T-cell (primary cell): Measurements from ENCODE around the gene NSF. TPM values are rescaled to one million over a fixed set of nuclear protein-coding genes. Genes with fewer than 3 reads are reported as not detected.
"Not testable (repeated sequence)": the region's sequence is repeated elsewhere in the genome, so short reads cannot be mapped to it uniquely, and the experiment has no call there.

ENCODE experiments used
- ATAC-seq, 4 experiments: fragments of 200-7000 bp in 3 of 4; fragments of 150-1000 bp in 1 of 4; cut with Tn5 transposase; replicated peaks in 1 of 4; 1 replicate in 3 of 4; 2 replicates in 1 of 4; pipeline ENCODE4 v1.10.0; 2021; ENCODE audit warnings: moderate library complexity in 3 of 4, mild to moderate bottlenecking in 2 of 4, moderate number of reproducible peaks in 1 of 4
- CTCF ChIA-PET, 2 donors: fragments of 300-600 bp; sonication (Branson Sonifier 250); formaldehyde crosslinking; loops; one replicate each; lab custom pipeline; 2022; ENCODE audit warnings: antibody characterized with exemption in 2 of 2; lab: Charles Lee
- POLR2A ChIA-PET, 2 donors: fragments of 300-600 bp; sonication (Branson Sonifier 250); formaldehyde crosslinking; loops; one replicate each; lab custom pipeline; 2022; ENCODE audit warnings: antibody characterized with exemption in 2 of 2; lab: Charles Lee
- DNase-seq, 35 experiments: peaks; one replicate each; pipeline versions ENCODE4 v3.0.0 to v3.0.0-alpha.2; 2013 to 2023
- H3K27ac ChIP-seq: one replicate; pipeline ENCODE4 v1.5.1; 2013; ENCODE audit warnings: low read length
- H3K27me3 ChIP-seq, 2 experiments: replicated peaks in 1 of 2; 1 replicate in 1 of 2; 2 replicates in 1 of 2; pipeline versions ENCODE4 v1.6.1 to v1.7.0; 2013; ENCODE audit warnings: low read length in 1 of 2, mixed read lengths in 1 of 2; ENCODE audit not compliant: control insufficient read depth in 2 of 2, insufficient read depth in 2 of 2; ENCODE audit errors: extremely low read depth in 1 of 2
- H3K36me3 ChIP-seq, 2 donors: 1 replicate in 1 of 2; 2 replicates in 1 of 2; pipeline versions ENCODE4 v1.6.1 to v1.7.0; 2013; ENCODE audit warnings: low read length in 1 of 2; ENCODE audit not compliant: control insufficient read depth in 2 of 2, insufficient read depth in 1 of 2; ENCODE audit errors: extremely low read depth in 1 of 2
- H3K4me1 ChIP-seq, 2 experiments: 1 replicate in 1 of 2; 2 replicates in 1 of 2; pipeline versions ENCODE4 v1.6.1 to v1.7.0; 2013; ENCODE audit warnings: low read length in 2 of 2, mixed read lengths in 1 of 2; ENCODE audit not compliant: insufficient read depth in 2 of 2, control insufficient read depth in 1 of 2; ENCODE audit errors: extremely low read depth in 1 of 2
- H3K4me3 ChIP-seq, 2 donors: 1 replicate in 1 of 2; 2 replicates in 1 of 2; pipeline versions ENCODE4 v1.5.1 to v1.7.0; 2013; ENCODE audit warnings: mild to moderate bottlenecking in 2 of 2, low read length in 1 of 2, moderate library complexity in 1 of 2; ENCODE audit not compliant: control insufficient read depth in 1 of 2; ENCODE audit errors: extremely low read depth in 1 of 2
- H3K9me3 ChIP-seq: 2 replicates; pipeline ENCODE4 v1.7.0; 2013
- H3K27ac Mint-ChIP-seq, 2 donors: one replicate each; pipeline ENCODE4 v1.8.0; 2020 to 2021; ENCODE audit warnings: mild to moderate bottlenecking in 2 of 2, mixed read lengths in 2 of 2
- H3K27me3 Mint-ChIP-seq, 2 donors: one replicate each; pipeline ENCODE4 v1.8.0; 2021 to 2022; ENCODE audit warnings: mixed read lengths in 2 of 2
- H3K36me3 Mint-ChIP-seq: one replicate; pipeline ENCODE4 v1.8.0; 2021; ENCODE audit warnings: mixed read lengths
- H3K4me1 Mint-ChIP-seq, 3 donors: one replicate each; pipeline ENCODE4 v1.8.0; 2020 to 2022; ENCODE audit warnings: mixed read lengths in 3 of 3, mild to moderate bottlenecking in 1 of 3
- H3K4me3 Mint-ChIP-seq, 3 donors: one replicate each; pipeline ENCODE4 v1.8.0; 2020 to 2022; ENCODE audit warnings: mild to moderate bottlenecking in 3 of 3, mixed read lengths in 3 of 3, moderate library complexity in 3 of 3
- H3K9me3 Mint-ChIP-seq, 3 donors: one replicate each; pipeline ENCODE4 v1.8.0; 2020 to 2022; ENCODE audit warnings: mixed read lengths in 3 of 3
- WGBS: methylation state at CpG from one replicate; pipeline ENCODE4 v1.1.5; 2013; ENCODE audit warnings: missing lambda C conversion rate; ENCODE audit not compliant: insufficient coverage; 5-methylcytosine and 5-hydroxymethylcytosine counted together
- total RNA-seq, 35 experiments: library from RNA in 6 of 35; stranded (reverse) in 6 of 35; fragments of 120-200 nt in 1 of 35; gene quantifications; one replicate each; pipeline versions ENCODE4 v1.2.1 to v1.2.4 and lab custom pipeline; 2013 to 2026

The NSF gene
- total RNA-seq, 5 donors from 2014 or later (not counting 1 experiment from before 2014, with no cell fraction given), result 33.1 to 54.8 (median 43.2) TPM

- no peak overlapping the region for H3K4me3 ChIP-seq
- Mint-ChIP-seq H3K36me3 (peaks cover 43% of the 10 kb centered on the region), H3K4me3 (no peak overlapping the region), H3K4me1 (no peaks in the 10 kb centered on the region), H3K9me3 (no peaks in the 10 kb centered on the region), H3K27ac (no peak overlapping the region), H3K27me3 (no peaks in the 10 kb centered on the region)
- 100% methylated on average over 1 of the region's 4 CpGs for WGBS
- no peaks in the 10 kb centered on the region for H3K27me3 ChIP-seq
- H3K9me3 ChIP-seq, result no peaks in the 10 kb centered on the region
- no peak for ATAC-seq
- H3K4me1 ChIP-seq, result no peaks in the 10 kb centered on the region
- H3K36me3 ChIP-seq, result peaks cover 3 to 53% of the 10 kb centered on the region in 2 donors
- H3K27ac ChIP-seq, result no peak overlapping the region
- ChIA-PET POLR2A (no interaction called here), CTCF (no interaction called here)
- DNase-seq, result no peak
Measured at GRCh38 chr17:46756081-46756735, 165.7 kb downstream of the NSF start.

GRCh38 chr17:46756861-46757260, 166.4 kb downstream of the NSF start:
- no peaks in the 10 kb centered on the region for H3K4me1 Mint-ChIP-seq
- no peaks in the 10 kb centered on the region for H3K9me3 ChIP-seq
- no peaks in the 10 kb centered on the region for H3K9me3 Mint-ChIP-seq
- H3K4me3 ChIP-seq, result no peak overlapping the region
- no peaks in the 10 kb centered on the region for H3K4me1 ChIP-seq
- DNase-seq (no peak), ATAC-seq (no peak)
- H3K27ac ChIP-seq, result no peak overlapping the region
- peaks cover 43% of the 10 kb centered on the region for H3K36me3 Mint-ChIP-seq
- no CpG with 5 or more reads among the region's 2 CpGs for WGBS
- ChIA-PET CTCF (interaction anchor here in 1 of 2 donors (0.9 kb wide), 1 partner anchor 685 kb away, joined by 4 read pairs; no protein-coding TSS in a partner anchor), POLR2A (no interaction called here)
- H3K4me3 Mint-ChIP-seq, result no peak overlapping the region
- H3K27me3 ChIP-seq, result no peaks in the 10 kb centered on the region
- no peak overlapping the region for H3K27ac Mint-ChIP-seq
- no peaks in the 10 kb centered on the region for H3K27me3 Mint-ChIP-seq
- peaks cover 3 to 47% of the 10 kb centered on the region in 2 donors for H3K36me3 ChIP-seq

- H3K4me1 ChIP-seq, H3K9me3 ChIP-seq, H3K27me3 ChIP-seq, H3K27ac Mint-ChIP-seq, H3K4me3 ChIP-seq, H3K27ac ChIP-seq, H3K4me1 Mint-ChIP-seq, H3K27me3 Mint-ChIP-seq, ATAC-seq, H3K4me3 Mint-ChIP-seq, DNase-seq, POLR2A ChIA-PET, H3K9me3 Mint-ChIP-seq: not testable (repeated sequence)
- peaks cover 40% of the 10 kb centered on the region for H3K36me3 Mint-ChIP-seq
- CTCF ChIA-PET, result interaction anchor here in 1 of 2 donors (0.9 kb wide), 1 partner anchor 684 kb away, joined by 4 read pairs; no protein-coding TSS in a partner anchor
- 100% methylated on average over 1 of the region's 4 CpGs for WGBS
- H3K36me3 ChIP-seq, result peaks cover 2 to 40% of the 10 kb centered on the region in 2 donors
Measured at GRCh38 chr17:46757588-46757987, 167.1 kb downstream of the NSF start.

- WGBS, result 100% methylated on average over 2 of the region's 5 CpGs
- no peaks in the 10 kb centered on the region for H3K27me3 Mint-ChIP-seq
- ChIA-PET CTCF (no interaction called here), POLR2A (no interaction called here)
- H3K9me3 Mint-ChIP-seq, result no peaks in the 10 kb centered on the region
- Histone ChIP-seq H3K4me1 (no peaks in the 10 kb centered on the region), H3K27ac (no peak overlapping the region), H3K9me3 (no peaks in the 10 kb centered on the region), H3K4me3 (no peak overlapping the region), H3K36me3 (peaks cover 0 to 36% of the 10 kb centered on the region in 2 donors), H3K27me3 (no peaks in the 10 kb centered on the region)
- peaks cover 35% of the 10 kb centered on the region for H3K36me3 Mint-ChIP-seq
- DNase-seq (no peak), ATAC-seq (no peak)
- H3K4me3 Mint-ChIP-seq, result no peak overlapping the region
- H3K4me1 Mint-ChIP-seq, result no peaks in the 10 kb centered on the region
- H3K27ac Mint-ChIP-seq, result peak overlapping the region in 1 of 2 donors; percentile 11
Measured at GRCh38 chr17:46758614-46759013, 168.1 kb downstream of the NSF start.

- CTCF ChIA-PET, result no interaction called here
- peaks cover 0 to 35% of the 10 kb centered on the region in 2 donors for H3K36me3 ChIP-seq
- H3K4me3 ChIP-seq, result no peak overlapping the region
- ATAC-seq (no peak), DNase-seq (no peak)
- 95% methylated on average over 7 of the region's 9 CpGs for WGBS
- Mint-ChIP-seq H3K9me3 (no peaks in the 10 kb centered on the region), H3K27me3 (no peaks in the 10 kb centered on the region), H3K27ac (no peak overlapping the region), H3K36me3 (peaks cover 33% of the 10 kb centered on the region), H3K4me3 (no peak overlapping the region), H3K4me1 (no peaks in the 10 kb centered on the region)
- H3K9me3 ChIP-seq, result no peaks in the 10 kb centered on the region
- no peaks in the 10 kb centered on the region for H3K4me1 ChIP-seq
- no peak overlapping the region for H3K27ac ChIP-seq
- POLR2A ChIA-PET, result no interaction called here
- H3K27me3 ChIP-seq, result no peaks in the 10 kb centered on the region
Measured at GRCh38 chr17:46759141-46759540, 168.7 kb downstream of the NSF start.

- no peak for ATAC-seq
- no peak overlapping the region for H3K27ac Mint-ChIP-seq
- no peak overlapping the region for H3K4me3 Mint-ChIP-seq
- POLR2A ChIA-PET, result no interaction called here
- no peak for DNase-seq
- H3K36me3 Mint-ChIP-seq, result no peaks in the 10 kb centered on the region
- Histone ChIP-seq H3K27me3 (peaks cover 0 to 9% of the 10 kb centered on the region in 2 experiments), H3K9me3 (no peaks in the 10 kb centered on the region), H3K36me3 (peaks cover 0 to 3% of the 10 kb centered on the region in 2 donors), H3K4me1 (no peaks in the 10 kb centered on the region), H3K27ac (no peak overlapping the region), H3K4me3 (no peak overlapping the region)
- CTCF ChIA-PET, result no interaction called here
- H3K4me1 Mint-ChIP-seq, result no peaks in the 10 kb centered on the region
- no peaks in the 10 kb centered on the region for H3K27me3 Mint-ChIP-seq
- no peaks in the 10 kb centered on the region for H3K9me3 Mint-ChIP-seq
- WGBS, result no CpG with 5 or more reads among the region's 3 CpGs
Measured at GRCh38 chr17:46763416-46763815, 172.9 kb downstream of the NSF start.
